Brain microvascular endothelial cell (primary cell): Measurements from ENCODE around the gene LRRC70.

Experiments
- DNase-seq: peaks from one replicate; pipeline ENCODE4 v3.0.0-alpha.2; 2020
- H3K27ac ChIP-seq: fragments of 250-450 bp; sonication (Bioruptor Pico); 2 replicates; pipeline ENCODE4 v1.5.1; 2020; ENCODE audit warnings: mild to moderate bottlenecking, moderate library complexity
- H3K27me3 ChIP-seq: fragments of 250-450 bp; sonication (Bioruptor Pico); replicated peaks from 2 replicates; pipeline ENCODE4 v1.5.1; 2020; ENCODE audit warnings: mild to moderate bottlenecking
- H3K36me3 ChIP-seq: fragments of 250-450 bp; sonication (Bioruptor Pico); replicated peaks from 2 replicates; pipeline ENCODE4 v1.5.1; 2020; ENCODE audit warnings: mild to moderate bottlenecking
- H3K4me3 ChIP-seq: 2 replicates; pipeline ENCODE4 v1.5.1; 2011; ENCODE audit warnings: low read depth, mild to moderate bottlenecking, control low read depth, low read length, moderate library complexity
- CTCF ChIP-seq: IDR thresholded peaks from 2 replicates; pipeline ENCODE4 v1.5.1; 2011; ENCODE audit warnings: low read depth, mild to moderate bottlenecking, moderate library complexity, low read length, control low read depth, inconsistent platforms; ENCODE audit errors: missing control alignments
- in situ Hi-C: cut with HindIII; loops from 2 replicates; pipeline ENCODE4 v1.10.0; 2017; ENCODE audit warnings: low sequenced_read_pairs, low pct_ligation_motif_present

The LRRC70 gene

GRCh38 chr5:62575489-62575888 is 3.1 kb upstream of the LRRC70 start:
- no peak overlapping the region for H3K4me3 ChIP-seq
- H3K27ac ChIP-seq, result no peak overlapping the region
- DNase-seq, result no peak
- TF ChIP-seq CTCF, result no peak
- in situ Hi-C loops, result no loop called here
- H3K27me3 ChIP-seq, result no peaks in the 10 kb centered on the region
- no peaks in the 10 kb centered on the region for H3K36me3 ChIP-seq

GRCh38 chr5:62576570-62577170 is 1.9 kb upstream of the LRRC70 start:
- Histone ChIP-seq H3K27me3 (no peaks in the 10 kb centered on the region), H3K27ac (no peak overlapping the region), H3K4me3 (no peak overlapping the region), H3K36me3 (no peaks in the 10 kb centered on the region)
- TF ChIP-seq CTCF, result no peak
- in situ Hi-C loops, result no loop called here
- no peak for DNase-seq

GRCh38 chr5:62577488-62577887 is 1.1 kb upstream of the LRRC70 start:
- TF ChIP-seq CTCF, result no peak
- Histone ChIP-seq H3K4me3 (no peak overlapping the region), H3K27ac (no peak overlapping the region), H3K36me3 (no peaks in the 10 kb centered on the region), H3K27me3 (no peaks in the 10 kb centered on the region)
- in situ Hi-C loops, result no loop called here
- no peak for DNase-seq

- in situ Hi-C loops, result no loop called here
- H3K36me3 ChIP-seq, result no peaks in the 10 kb centered on the region
- H3K27me3 ChIP-seq, result no peaks in the 10 kb centered on the region
- DNase-seq, result no peak
- H3K4me3 ChIP-seq, result no peak overlapping the region
- H3K27ac ChIP-seq, result no peak overlapping the region
- TF ChIP-seq CTCF, result no peak
Observed at GRCh38 chr5:62579761-62580160, 1.1 kb downstream of the LRRC70 start.

- TF ChIP-seq CTCF, result no peak
- in situ Hi-C loops, result no loop called here
Observed at GRCh38 chr5:62581836-62582597, 3.4 kb downstream of the LRRC70 start.

GRCh38 chr5:62584391-62584790 is 5.8 kb downstream of the LRRC70 start:
- in situ Hi-C loops, result no loop called here

More at GRCh38 chr5:62581836-62582597, 3.4 kb downstream of the LRRC70 start:
- DNase-seq, result no peak
- H3K36me3 ChIP-seq, result no peaks in the 10 kb centered on the region
- no peaks in the 10 kb centered on the region for H3K27me3 ChIP-seq
- no peak overlapping the region for H3K27ac ChIP-seq
- H3K4me3 ChIP-seq, result no peak overlapping the region

More at GRCh38 chr5:62584391-62584790, 5.8 kb downstream of the LRRC70 start:
- Histone ChIP-seq H3K36me3 (no peaks in the 10 kb centered on the region), H3K27ac (no peak overlapping the region), H3K4me3 (no peak overlapping the region), H3K27me3 (no peaks in the 10 kb centered on the region)
- DNase-seq, result no peak
- TF ChIP-seq CTCF, result no peak
